ENCODE results near the gene PGM5.

DNA sequence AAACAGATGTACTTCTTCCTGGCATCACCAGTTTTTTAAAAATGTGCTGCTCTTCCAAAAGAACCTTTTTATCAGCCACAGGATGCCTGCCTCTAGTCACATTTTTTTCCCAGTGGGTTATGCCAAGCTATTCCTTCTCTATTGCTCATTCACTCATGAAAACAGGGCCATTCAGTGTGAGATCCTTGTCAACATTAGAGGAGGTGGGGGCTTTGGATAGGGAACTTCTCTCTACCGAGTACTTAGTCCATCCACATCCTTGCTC, 181.1 kb downstream of the PGM5 start:
- TF ChIP-seq, protein P1, sequence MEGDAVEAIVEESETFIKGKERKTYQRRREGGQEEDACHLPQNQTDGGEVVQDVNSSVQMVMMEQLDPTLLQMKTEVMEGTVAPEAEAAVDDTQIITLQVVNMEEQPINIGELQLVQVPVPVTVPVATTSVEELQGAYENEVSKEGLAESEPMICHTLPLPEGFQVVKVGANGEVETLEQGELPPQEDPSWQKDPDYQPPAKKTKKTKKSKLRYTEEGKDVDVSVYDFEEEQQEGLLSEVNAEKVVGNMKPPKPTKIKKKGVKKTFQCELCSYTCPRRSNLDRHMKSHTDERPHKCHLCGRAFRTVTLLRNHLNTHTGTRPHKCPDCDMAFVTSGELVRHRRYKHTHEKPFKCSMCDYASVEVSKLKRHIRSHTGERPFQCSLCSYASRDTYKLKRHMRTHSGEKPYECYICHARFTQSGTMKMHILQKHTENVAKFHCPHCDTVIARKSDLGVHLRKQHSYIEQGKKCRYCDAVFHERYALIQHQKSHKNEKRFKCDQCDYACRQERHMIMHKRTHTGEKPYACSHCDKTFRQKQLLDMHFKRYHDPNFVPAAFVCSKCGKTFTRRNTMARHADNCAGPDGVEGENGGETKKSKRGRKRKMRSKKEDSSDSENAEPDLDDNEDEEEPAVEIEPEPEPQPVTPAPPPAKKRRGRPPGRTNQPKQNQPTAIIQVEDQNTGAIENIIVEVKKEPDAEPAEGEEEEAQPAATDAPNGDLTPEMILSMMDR (IDR thresholded peaks at IDR 0.05; ENCODE audit: poor library complexity) = no peak
- TF ChIP-seq EZH2 (IDR thresholded peaks at IDR 0.05; ENCODE audit: borderline replicate concordance) (no peak), EZH2phosphoT487 (IDR thresholded peaks at IDR 0.05; ENCODE audit: low read depth, severe bottlenecking, unreplicated experiment) (no peak)

All from hepatocyte (in vitro differentiated cells).